Cardiac muscle cell (in vitro differentiated cells and primary cell): ENCODE results near the gene PRKAR1B. TPM values are rescaled to one million over a fixed set of nuclear protein-coding genes. Genes with fewer than 3 reads are reported as not detected.
A peak's percentile ranks its signal among the peaks of the same experiment; 100 is the strongest.

Source experiments
- DNase-seq, 2 donors: peaks; one replicate each; pipeline versions ENCODE4 v3.0.0 to v3.0.0-alpha.2; 2010 to 2017; ENCODE audit warnings: low read depth in 1 of 2, low spot score in 1 of 2
- H3K27ac ChIP-seq: fragments of 200-600 bp; sonication (generic); 2 replicates; pipeline ENCODE4 v1.5.1; 2016
- H3K27me3 ChIP-seq: fragments of 200-600 bp; sonication (generic); 2 replicates; pipeline ENCODE4 v1.6.0; 2016; ENCODE audit warnings: control low read depth
- H3K36me3 ChIP-seq: fragments of 200-600 bp; sonication (generic); 2 replicates; pipeline ENCODE4 v1.5.1; 2016; ENCODE audit warnings: control low read depth
- H3K4me1 ChIP-seq: fragments of 200-600 bp; sonication (generic); 2 replicates; pipeline ENCODE4 v1.8.1; 2017; ENCODE audit warnings: low read depth, mild to moderate bottlenecking, mixed run types
- H3K4me3 ChIP-seq: fragments of 200-600 bp; sonication (generic); 2 replicates; pipeline ENCODE4 v1.5.1; 2016; ENCODE audit warnings: mild to moderate bottlenecking
- H3K9me3 ChIP-seq: fragments of 200-600 bp; sonication (generic); 2 replicates; pipeline ENCODE4 v1.5.1; 2017; ENCODE audit warnings: low read depth, mild to moderate bottlenecking, control low read depth
- polyA plus RNA-seq: library from polyadenylated mRNA; unstranded; fragments of >200 nt; fragmentation: Nextera tagmentation; extraction: Ambion mirVana; gene quantifications from 2 replicates; pipeline ENCODE4 v1.2.1, GENCODE V29; 2016
- total RNA-seq: library from RNA; depleted of rRNA; stranded (reverse); fragments of >200 nt; gene quantifications from 2 replicates; pipeline ENCODE4 v1.2.3, GENCODE V29; 2016
- TF ChIP-seq, protein P1 (sequence below): IDR thresholded peaks from 2 replicates; pipeline ENCODE4 v1.5.1; 2012; ENCODE audit warnings: low read depth, mild to moderate bottlenecking, low read length

PRKAR1B gene
- total and polyA plus RNA-seq, 2 experiments from 2014 or later, result 32.8 to 40.2 TPM

DNA sequence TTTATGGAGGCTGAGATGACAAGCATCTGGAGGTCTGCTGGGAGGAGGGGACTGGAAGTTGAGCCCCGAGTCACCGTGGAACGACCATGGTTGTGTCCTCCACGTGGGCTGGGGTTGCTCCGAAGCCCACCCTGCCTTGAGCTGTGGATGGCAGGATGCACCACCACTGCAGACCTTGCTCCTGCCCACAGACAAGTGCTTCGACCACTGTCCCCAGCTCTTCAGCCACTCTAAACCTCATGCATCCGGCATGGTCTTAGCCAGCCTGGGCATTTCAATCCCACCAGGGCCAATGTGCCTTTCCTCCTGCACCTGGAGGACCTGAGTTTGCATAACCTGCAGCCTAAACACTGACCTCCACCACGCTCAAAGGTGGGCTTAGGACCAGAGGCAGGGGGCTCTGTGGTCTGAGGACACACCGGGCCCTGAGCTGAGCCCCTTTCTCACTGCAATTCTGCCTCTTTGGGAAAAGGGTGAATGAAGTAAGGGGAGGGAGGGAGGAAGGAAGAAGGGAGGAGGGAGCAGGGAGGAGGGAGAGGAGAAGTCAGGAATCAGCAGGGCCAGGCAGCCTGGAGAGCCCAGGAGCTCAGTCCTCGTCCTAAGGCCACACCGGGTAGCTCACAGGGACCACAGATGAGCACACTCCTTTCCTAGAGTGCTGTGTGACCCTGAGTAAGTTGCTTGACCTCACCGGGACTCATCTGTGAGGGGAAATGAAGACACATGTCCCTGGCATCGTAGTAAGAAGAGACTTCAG lies 45.4 kb downstream of the PRKAR1B start:
- H3K36me3 ChIP-seq, result no peaks in the 10 kb centered on the region
- no peaks in the 10 kb centered on the region for H3K27me3 ChIP-seq
- no peaks in the 10 kb centered on the region for H3K4me1 ChIP-seq
- H3K9me3 ChIP-seq, result no peaks in the 10 kb centered on the region
- TF ChIP-seq, protein P1, sequence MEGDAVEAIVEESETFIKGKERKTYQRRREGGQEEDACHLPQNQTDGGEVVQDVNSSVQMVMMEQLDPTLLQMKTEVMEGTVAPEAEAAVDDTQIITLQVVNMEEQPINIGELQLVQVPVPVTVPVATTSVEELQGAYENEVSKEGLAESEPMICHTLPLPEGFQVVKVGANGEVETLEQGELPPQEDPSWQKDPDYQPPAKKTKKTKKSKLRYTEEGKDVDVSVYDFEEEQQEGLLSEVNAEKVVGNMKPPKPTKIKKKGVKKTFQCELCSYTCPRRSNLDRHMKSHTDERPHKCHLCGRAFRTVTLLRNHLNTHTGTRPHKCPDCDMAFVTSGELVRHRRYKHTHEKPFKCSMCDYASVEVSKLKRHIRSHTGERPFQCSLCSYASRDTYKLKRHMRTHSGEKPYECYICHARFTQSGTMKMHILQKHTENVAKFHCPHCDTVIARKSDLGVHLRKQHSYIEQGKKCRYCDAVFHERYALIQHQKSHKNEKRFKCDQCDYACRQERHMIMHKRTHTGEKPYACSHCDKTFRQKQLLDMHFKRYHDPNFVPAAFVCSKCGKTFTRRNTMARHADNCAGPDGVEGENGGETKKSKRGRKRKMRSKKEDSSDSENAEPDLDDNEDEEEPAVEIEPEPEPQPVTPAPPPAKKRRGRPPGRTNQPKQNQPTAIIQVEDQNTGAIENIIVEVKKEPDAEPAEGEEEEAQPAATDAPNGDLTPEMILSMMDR, result no peak
- H3K4me3 ChIP-seq, result no peak overlapping the region
- H3K27ac ChIP-seq, result no peak overlapping the region
- no peak for DNase-seq

DNA sequence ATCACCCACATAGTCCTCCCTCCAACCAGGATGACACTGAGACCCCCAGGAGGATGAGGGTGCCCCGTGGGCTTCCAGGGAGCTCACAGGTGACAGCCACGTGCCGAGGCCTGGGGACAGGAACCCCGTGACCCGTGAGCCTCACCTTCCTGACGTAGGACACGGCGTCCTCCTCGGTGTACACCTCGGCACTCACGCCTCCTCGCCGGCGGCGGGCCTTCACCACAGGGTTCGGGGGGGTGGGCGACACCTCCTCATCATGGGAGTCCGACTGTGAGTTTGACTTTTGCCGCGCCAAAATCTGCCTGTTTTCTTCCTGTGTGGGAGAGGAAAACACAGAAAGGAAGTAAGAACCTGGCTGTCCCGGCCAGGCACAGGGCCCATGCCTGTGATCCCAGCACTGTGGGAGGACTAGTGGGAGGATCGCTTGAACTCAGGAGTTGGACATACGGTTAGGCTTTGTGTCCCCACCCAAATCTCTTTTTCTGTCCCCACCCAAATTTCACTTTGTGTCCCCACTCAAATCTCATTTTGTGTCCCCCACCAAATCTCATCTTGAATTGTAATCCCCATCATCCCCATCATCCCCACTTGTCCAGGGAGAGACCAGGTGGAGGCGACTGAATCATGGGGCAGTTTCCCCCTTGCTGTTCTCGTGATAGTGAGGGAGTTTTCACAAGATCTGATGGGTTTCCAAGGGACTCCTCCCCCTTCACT lies 46.5 kb downstream of the PRKAR1B start:
- TF ChIP-seq, protein P1, result no peak
- DNase-seq, result no peak
- Histone ChIP-seq H3K36me3 (no peaks in the 10 kb centered on the region), H3K4me3 (no peak overlapping the region), H3K9me3 (no peaks in the 10 kb centered on the region), H3K27ac (no peak overlapping the region), H3K4me1 (no peaks in the 10 kb centered on the region), H3K27me3 (no peaks in the 10 kb centered on the region)

DNA sequence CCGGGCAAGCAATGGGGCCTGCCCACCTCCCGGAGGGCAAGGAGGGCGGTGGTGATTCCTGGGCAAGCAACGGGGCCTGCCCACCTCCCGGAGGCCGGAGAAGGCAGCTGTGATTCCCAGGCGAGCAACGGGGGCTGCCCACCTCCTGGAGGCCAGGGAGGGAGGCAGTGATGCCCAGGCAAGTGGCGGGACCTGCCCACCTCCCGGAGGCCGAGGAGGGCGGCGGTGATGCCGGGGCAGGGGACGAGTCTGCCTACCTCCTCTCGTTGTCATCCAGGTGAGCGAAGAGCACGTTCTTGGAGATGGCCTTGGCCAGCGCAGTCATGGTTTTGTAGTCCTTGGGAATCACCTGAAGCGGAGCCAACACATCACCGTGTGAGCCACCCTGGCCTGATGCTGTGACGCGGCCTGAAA lies 50.1 kb downstream of the PRKAR1B start:
- H3K9me3 ChIP-seq, result no peaks in the 10 kb centered on the region
- H3K36me3 ChIP-seq, result no peaks in the 10 kb centered on the region
- no peak overlapping the region for H3K27ac ChIP-seq
- TF ChIP-seq, protein P1, result no peak
- no peaks in the 10 kb centered on the region for H3K4me1 ChIP-seq
- H3K27me3 ChIP-seq, result no peaks in the 10 kb centered on the region
- no peak overlapping the region for H3K4me3 ChIP-seq
- DNase-seq, result no peak

DNA sequence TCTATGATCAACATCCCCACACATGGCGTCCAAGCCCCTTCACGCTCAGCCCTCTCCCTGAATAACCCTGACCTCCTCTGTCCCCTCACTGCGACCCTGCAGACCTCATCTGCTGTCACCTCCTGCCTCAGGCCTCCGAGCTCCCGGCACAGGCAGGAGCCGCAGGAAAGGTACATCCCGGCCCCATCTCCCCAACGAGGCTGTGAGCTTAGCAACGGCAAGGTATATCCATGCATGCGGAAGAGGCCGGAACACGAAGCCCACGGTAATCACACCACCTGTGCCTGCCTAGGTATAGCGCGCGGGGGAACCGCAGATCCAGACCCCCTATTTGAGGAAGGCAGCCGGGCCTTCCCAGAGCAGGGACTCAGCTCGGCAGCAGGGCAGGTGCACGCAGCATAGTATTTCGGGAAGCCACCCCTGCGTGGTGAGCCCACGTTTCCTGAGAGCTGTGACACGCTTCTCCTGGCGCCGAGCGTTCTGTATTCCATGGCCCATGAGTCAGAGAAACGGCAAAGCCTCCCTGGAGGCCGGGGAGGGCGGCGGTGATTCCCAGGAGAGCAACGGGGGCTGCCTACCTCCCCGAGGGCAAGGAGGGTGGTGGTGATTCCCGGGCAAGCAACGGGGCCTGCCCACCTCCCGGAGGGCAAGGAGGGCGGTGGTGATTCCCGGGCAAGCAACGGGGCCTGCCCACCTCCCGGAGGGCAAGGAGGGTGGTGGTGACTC lies 50.7 kb downstream of the PRKAR1B start:
- TF ChIP-seq, protein P1, result no peak
- Histone ChIP-seq H3K27ac (no peak overlapping the region), H3K36me3 (no peaks in the 10 kb centered on the region), H3K9me3 (no peaks in the 10 kb centered on the region), H3K4me3 (no peak overlapping the region), H3K27me3 (no peaks in the 10 kb centered on the region), H3K4me1 (no peaks in the 10 kb centered on the region)
- no peak for DNase-seq

DNA sequence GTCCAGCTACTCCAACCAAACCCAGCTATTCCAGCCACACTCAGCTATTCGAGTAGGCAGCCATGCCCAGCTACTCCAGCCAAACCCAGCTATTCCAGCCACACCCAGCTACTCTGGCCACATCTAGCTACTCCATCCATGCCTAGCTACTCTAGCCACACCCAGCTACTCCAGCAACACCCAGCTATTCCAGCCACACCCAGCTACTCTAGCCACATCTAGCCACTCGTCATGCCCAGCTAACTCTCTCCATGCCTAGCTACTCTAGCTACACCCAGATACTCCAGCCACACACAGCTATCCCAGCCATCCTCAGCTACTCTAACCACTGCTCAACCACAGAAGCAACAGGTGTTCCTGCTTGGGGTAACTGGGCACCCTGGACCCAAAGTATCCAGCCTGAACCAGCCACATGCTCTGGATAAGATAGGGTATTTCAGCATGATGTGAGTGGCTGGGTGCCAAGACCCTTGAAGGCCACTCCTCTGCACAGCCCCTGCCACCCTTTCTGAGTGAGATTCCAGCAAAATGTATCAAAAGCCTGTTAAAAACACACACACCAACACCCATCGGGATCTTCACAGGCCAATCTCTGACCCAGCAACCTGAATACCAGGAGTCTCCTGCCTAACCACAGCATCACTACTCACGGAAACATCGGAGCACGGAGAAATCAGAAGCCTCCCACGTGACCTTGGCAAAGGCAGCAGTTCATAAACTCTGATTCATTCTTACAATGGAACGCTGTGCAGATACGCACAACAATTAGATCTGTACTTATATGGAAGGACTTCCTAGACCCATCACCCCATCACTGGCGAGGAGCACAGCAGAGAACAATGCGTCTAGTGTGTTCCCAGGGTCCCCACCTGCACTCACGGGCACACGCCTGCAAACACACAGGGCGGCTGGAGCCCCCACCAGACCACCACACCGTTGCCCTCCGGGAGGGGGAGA lies 52.3 kb downstream of the PRKAR1B start:
- H3K9me3 ChIP-seq, result no peaks in the 10 kb centered on the region
- H3K4me1 ChIP-seq, result no peaks in the 10 kb centered on the region
- peak in 1 of 2 donors; percentile 38 for DNase-seq
- H3K4me3 ChIP-seq, result no peak overlapping the region
- H3K36me3 ChIP-seq, result no peaks in the 10 kb centered on the region
- H3K27me3 ChIP-seq, result no peaks in the 10 kb centered on the region
- H3K27ac ChIP-seq, result no peak overlapping the region
- TF ChIP-seq, protein P1, result no peak
